GM12878 (cell line): Measurements from ENCODE around the gene TIMM50. TPM values are rescaled to one million over a fixed set of nuclear protein-coding genes. Genes with fewer than 3 reads are reported as not detected.
A peak's percentile ranks its signal among the peaks of the same experiment; 100 is the strongest.

ENCODE experiments used
- BRCA1 ChIP-seq: IDR thresholded peaks from 2 replicates; pipeline ENCODE4 v1.6.1; 2011; ENCODE audit warnings: low read depth, low read length, improper control_type of control experiment
- CBX3 ChIP-seq: fragments of 200-600 bp; sonication (generic); IDR thresholded peaks from 2 replicates; pipeline ENCODE4 v1.6.1; 2016; ENCODE audit warnings: low read depth, borderline replicate concordance
- FOXM1 ChIP-seq: IDR thresholded peaks from 2 replicates; pipeline ENCODE4 v1.6.1; 2012; ENCODE audit warnings: low read depth, mild to moderate bottlenecking, inconsistent platforms, low read length, moderate library complexity
- HCFC1 ChIP-seq: fragments of 150-350 bp; IDR thresholded peaks from 2 replicates; pipeline ENCODE4 v1.6.1; 2014; ENCODE audit warnings: low read length
- IRF4 ChIP-seq: IDR thresholded peaks from 2 replicates; pipeline ENCODE4 v1.6.1; 2011; ENCODE audit warnings: low read depth, low read length
- KAT2A ChIP-seq: conservative IDR thresholded peaks from 2 replicates; pipeline ENCODE4 v1.6.1; 2011; ENCODE audit warnings: low read depth, low read length; ENCODE audit not compliant: control insufficient read depth
- KDM1A ChIP-seq: fragments of 200-600 bp; sonication (generic); IDR thresholded peaks from 2 replicates; pipeline ENCODE4 v1.6.1; 2016; ENCODE audit warnings: borderline replicate concordance
- KLF5 ChIP-seq: fragments of 450-650 bp; IDR thresholded peaks from 2 replicates; pipeline ENCODE4 v1.6.1; 2014; ENCODE audit warnings: mild to moderate bottlenecking; ENCODE audit not compliant: partially characterized antibody
- NBN ChIP-seq: fragments of 450-650 bp; IDR thresholded peaks from 2 replicates; pipeline ENCODE4 v1.6.1; 2016
- NR2C1 ChIP-seq: fragments of 450-650 bp; IDR thresholded peaks from 2 replicates; pipeline ENCODE4 v1.6.1; 2017; ENCODE audit warnings: antibody characterized with exemption, mild to moderate bottlenecking, moderate library complexity
- POLR2A ChIP-seq: IDR thresholded peaks from 2 replicates; pipeline ENCODE4 v1.6.1; 2011; ENCODE audit warnings: low read depth, mild to moderate bottlenecking, low read length
- POU2F2 ChIP-seq: IDR thresholded peaks from 3 replicates; pipeline ENCODE4 v1.6.1; 2011; ENCODE audit warnings: low read depth, mild to moderate bottlenecking, low read length, borderline replicate concordance
- SIN3A ChIP-seq: IDR thresholded peaks from 2 replicates; pipeline ENCODE4 v1.6.1; 2012; ENCODE audit warnings: low read depth, low read length, improper control_type of control experiment
- SMAD5 ChIP-seq: IDR thresholded peaks from 2 replicates; pipeline ENCODE4 v1.6.1; 2016; ENCODE audit warnings: antibody characterized with exemption, low read depth
- SP1 ChIP-seq: IDR thresholded peaks from one replicate; pipeline ENCODE4 v1.6.1; 2011; ENCODE audit warnings: low read depth, low read length
- SRF ChIP-seq, 2 experiments: IDR thresholded peaks; 2 replicates each; pipeline ENCODE4 v1.6.1; 2011; ENCODE audit warnings: low read depth in 2 of 2, low read length in 2 of 2, mild to moderate bottlenecking in 1 of 2, moderate library complexity in 1 of 2
- TAF1 ChIP-seq: IDR thresholded peaks from 2 replicates; pipeline ENCODE4 v1.6.1; 2011; ENCODE audit warnings: mild to moderate bottlenecking, low read depth, low read length, borderline replicate concordance
- TBL1XR1 ChIP-seq: IDR thresholded peaks from 2 replicates; pipeline ENCODE4 v1.6.1; 2012; ENCODE audit warnings: low read depth, low read length, improper control_type of control experiment
- ZZZ3 ChIP-seq: IDR thresholded peaks from 2 replicates; pipeline ENCODE4 v1.6.1; 2011; ENCODE audit warnings: low read depth; ENCODE audit not compliant: control insufficient read depth, insufficient read length
- polyA plus RNA-seq, 11 experiments: library from polyadenylated mRNA; depleted of rRNA in 4 of 11; unstranded in 6 of 11; stranded (reverse) in 5 of 11; fragments of >200 nt; fragmentation: Nextera tagmentation in 4 of 11; fragmentation: Illumina TruSeq in 1 of 11; extraction: Ambion mirVana in 4 of 11; extraction: Trizol in 1 of 11; gene quantifications; 1 replicate in 1 of 11; 2 replicates in 10 of 11; pipeline versions ENCODE4 v1.2.1 to v1.2.3, GENCODE V29; 2011 to 2016; ENCODE audit warnings: inconsistent platforms in 2 of 11, missing spikeins in 2 of 11, low read depth in 1 of 11
- total RNA-seq, 4 experiments: library from RNA; depleted of rRNA in 3 of 4; stranded (reverse); fragments of >200 nt in 3 of 4; fragmentation: Illumina TruSeq in 1 of 4; extraction: Trizol in 1 of 4; gene quantifications; 2 replicates each; pipeline versions ENCODE4 v1.2.1 to v1.2.3, GENCODE V29; 2013 to 2021
- TF ChIP-seq, protein P1 (sequence below): fragments of 450-650 bp; IDR thresholded peaks from 2 replicates; pipeline ENCODE4 v1.6.1; 2017; ENCODE audit warnings: borderline replicate concordance

Gene TIMM50
- total and polyA plus RNA-seq, 10 of the 15 experiments (the other 5 are each of a cell fraction or from before 2014, with no cell fraction given), result 15.6 to 146 (median 101) TPM

DNA sequence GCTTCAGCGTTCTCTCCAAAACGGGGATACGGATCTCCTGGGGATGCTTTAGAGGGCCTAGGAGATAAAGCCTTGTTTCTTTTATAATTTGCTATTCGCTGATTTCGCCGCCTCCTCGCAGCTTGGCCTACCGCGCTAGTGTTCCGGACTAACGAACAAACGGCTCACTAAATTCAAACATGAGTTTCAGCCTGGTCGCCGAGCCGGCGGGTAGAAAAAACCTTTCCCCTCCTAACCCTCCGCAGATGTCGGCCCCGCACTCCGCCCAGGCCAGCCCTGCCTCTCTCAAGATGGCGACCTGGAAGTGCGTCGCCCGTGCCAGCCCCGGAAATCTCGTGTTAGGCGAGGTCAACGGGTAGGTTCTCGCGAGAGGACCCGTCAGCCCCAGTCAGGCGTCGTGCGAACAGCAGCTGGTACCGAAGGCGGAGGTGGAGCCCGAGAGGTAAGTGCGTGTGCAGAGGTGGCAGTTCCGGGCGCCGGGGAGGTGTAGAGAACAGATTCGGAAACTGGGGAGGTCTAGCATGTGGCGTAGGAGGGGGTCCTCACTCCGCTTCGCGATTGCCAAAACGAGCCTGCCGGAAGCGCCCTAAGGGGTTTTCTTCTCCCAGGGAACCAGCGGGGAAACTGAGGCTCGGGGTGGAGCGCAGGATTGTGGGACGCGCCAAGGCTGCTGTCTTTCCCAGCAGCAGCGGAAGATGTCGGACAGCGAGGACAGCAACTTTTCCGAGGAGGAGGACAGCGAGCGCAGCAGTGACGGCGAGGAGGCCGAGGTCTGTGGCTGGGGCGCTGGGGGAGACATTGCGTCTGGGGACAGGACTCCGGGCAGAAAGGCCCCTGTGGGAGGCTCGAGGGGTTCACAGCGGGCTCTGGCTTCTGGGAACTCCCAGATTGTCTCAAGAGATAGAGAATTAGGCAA is 35.2 kb upstream of the TIMM50 start, which contains the start of gene SUPT5H (continued):
- TF ChIP-seq, protein P1, sequence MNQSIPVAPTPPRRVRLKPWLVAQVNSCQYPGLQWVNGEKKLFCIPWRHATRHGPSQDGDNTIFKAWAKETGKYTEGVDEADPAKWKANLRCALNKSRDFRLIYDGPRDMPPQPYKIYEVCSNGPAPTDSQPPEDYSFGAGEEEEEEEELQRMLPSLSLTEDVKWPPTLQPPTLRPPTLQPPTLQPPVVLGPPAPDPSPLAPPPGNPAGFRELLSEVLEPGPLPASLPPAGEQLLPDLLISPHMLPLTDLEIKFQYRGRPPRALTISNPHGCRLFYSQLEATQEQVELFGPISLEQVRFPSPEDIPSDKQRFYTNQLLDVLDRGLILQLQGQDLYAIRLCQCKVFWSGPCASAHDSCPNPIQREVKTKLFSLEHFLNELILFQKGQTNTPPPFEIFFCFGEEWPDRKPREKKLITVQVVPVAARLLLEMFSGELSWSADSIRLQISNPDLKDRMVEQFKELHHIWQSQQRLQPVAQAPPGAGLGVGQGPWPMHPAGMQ, result peak; percentile 93
- TF ChIP-seq TAF1 (peak; percentile 79), KDM1A (no peak), NBN (peak; percentile 89), POU2F2 (peak; percentile 60; the same call in 2 of the 3 replicates), BRCA1 (peak; percentile 97), SMAD5 (peak; percentile 79), KAT2A (no peak), FOXM1 (peak; percentile 69; the same call in 1 of the 2 replicates), SIN3A (peak; percentile 89), POLR2A (peak; percentile 95), ZZZ3 (no peak), IRF4 (0 out of 2 replicates have a peak, but pooled peaks have one; percentile 30), NR2C1 (peak; percentile 95), SRF (IDR thresholded peaks at IDR 0.05; ENCODE audit: low read depth in 2 of 2, low read length in 2 of 2) (peak; percentile 56 to 65; a peak in 2 of 4 replicates), SP1 (peak; percentile 69), HCFC1 (peak; percentile 89), CBX3 (no peak), KLF5 (no peak), TBL1XR1 (no peak)
